H7 (cell line): ENCODE data around the gene TFF1. TPM values are rescaled to one million over a fixed set of nuclear protein-coding genes. Genes with fewer than 3 reads are reported as not detected.

Experiments used
- DNase-seq: peaks from one replicate; pipeline ENCODE4 v3.0.0; 2012
- H3K27me3 ChIP-seq: 2 replicates; pipeline ENCODE4 v1.6.0; 2011; ENCODE audit warnings: mild to moderate bottlenecking, low read length; ENCODE audit not compliant: control insufficient read depth, insufficient read depth
- H3K36me3 ChIP-seq: replicated peaks from 2 replicates; pipeline ENCODE4 v1.5.1; 2011; ENCODE audit warnings: low read length; ENCODE audit not compliant: control insufficient read depth, insufficient read depth
- H3K4me3 ChIP-seq: 2 replicates; pipeline ENCODE4 v1.5.1; 2011; ENCODE audit warnings: low read depth, mild to moderate bottlenecking, control low read depth, low read length, moderate library complexity; ENCODE audit not compliant: insufficient read depth
- total RNA-seq: library from RNA; depleted of rRNA; stranded (reverse); fragments of >200 nt; shearing (Covaris generic); gene quantifications from 2 replicates; pipeline ENCODE4 v1.2.3, GENCODE V29; 2014

TFF1 gene
- total RNA-seq, 1 experiment from 2014 or later: not detected

DNA sequence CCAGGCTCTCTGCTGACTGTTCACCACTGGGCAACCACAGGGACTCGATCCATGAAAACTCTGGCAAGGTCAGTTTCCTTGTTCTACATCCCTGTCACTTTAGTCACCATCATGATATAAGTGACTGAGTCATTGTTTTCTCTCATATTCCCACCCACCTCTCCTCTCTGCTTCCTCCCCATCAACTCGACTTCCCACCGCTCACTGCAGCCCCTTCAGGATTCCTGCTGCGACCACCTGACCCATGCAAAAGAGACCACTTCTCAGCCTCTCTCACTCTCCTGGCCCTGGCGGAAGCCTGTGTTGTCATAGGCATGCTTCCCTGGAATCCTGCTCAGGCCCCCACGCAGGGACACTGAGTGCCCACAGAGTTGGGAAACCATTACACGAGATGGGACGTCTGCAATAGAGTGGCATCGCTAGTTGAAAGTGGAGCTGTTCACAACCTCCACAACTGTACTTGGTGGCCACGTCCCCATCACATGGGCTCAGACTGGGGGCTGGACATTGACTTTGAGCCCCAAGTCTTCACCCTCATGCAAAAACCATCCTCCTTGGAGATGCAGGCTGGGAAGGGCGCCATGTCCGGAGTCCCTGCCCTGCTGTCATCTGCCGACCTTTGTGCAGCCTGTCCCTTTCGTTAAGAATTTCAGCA, 13.8 kb downstream of the TFF1 start:
- Histone ChIP-seq H3K36me3 (no peaks in the 10 kb centered on the region), H3K4me3 (no peak overlapping the region), H3K27me3 (no peaks in the 10 kb centered on the region)
- no peak for DNase-seq

DNA sequence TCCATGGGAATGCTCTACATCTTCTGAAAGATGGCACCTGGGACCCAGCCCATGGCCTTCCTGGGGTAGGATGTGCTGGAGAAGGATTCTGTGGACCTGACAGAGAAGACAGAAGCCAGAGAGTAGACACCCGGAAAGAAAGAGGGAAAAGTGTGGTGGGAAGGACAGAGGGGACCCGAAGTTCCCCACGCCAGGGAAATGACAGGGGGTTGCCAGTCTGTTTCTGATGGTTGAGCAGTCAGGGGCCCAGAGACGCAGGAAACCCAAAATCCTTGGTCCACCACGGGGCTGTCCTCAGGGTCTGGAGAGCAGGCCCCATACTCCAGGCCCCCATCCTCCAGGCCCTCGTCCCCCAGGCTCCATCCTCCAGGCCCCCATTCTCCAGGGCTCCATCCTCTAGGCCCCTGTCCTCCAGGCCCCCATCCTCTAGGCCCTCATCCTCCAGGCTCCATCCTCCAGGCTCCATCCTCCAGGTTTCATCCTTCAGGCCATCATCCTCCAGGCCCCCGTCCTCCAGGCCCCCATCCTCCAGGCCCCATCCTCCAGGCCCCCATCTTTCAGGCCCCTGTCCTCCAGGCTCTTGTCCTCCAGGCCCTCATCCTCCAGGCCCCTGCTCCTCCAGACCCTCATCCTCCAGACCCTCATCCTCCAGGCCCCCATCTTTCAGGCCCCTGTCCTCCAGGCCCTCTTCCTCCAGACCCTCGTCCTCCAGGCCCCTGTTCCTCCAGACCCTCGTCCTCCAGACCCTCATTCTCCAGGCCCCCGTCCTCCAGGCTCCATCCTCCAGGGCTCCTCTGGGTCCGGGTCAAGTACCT, 14.5 kb downstream of the TFF1 start:
- Histone ChIP-seq H3K4me3 (no peak overlapping the region), H3K36me3 (no peaks in the 10 kb centered on the region), H3K27me3 (no peaks in the 10 kb centered on the region)
- DNase-seq: no peak

- Histone ChIP-seq H3K4me3 (no peak within 1 kb of the TSS), H3K36me3 (no peaks in the 10 kb centered on the region), H3K27me3 (no peaks in the 10 kb centered on the region)
- DNase-seq: no peak
Measured at GRCh38 chr21:42350927-42351426, 15.4 kb downstream of the TFF1 start, which contains the start of gene TFF2. TSS of gene TFF2 (minus strand) at chr21:42350994. CDS start at chr21:42350957, 37 bp downstream.

DNA sequence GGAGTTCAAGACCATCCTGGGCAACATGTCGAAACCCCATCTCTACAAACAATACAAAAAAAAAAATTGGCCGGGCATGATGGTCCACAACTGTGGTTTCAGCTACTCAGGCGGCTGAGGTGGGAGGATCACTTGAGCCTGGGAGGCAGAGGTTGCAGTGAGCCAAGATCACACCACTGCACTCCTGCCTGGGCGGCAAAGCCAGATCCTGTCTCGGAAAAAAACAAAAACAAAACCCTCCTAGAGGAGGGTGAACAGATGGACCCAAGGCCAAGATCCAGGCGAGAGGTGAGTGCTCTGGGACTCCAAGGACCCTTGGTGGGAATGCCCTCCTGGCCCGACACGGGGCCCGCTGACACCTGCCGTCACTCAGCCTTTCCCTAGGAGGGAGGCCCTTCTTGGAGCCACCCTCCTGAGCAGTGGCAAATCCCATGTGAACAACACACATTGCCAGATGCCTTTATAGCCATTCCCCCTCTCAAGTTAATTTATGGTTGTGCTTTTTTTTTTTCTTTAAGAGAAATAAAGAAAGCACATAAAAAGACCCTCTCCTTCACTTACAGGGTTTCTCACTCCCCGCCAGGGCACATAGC, 15.9 kb downstream of the TFF1 start:
- Histone ChIP-seq H3K36me3 (no peaks in the 10 kb centered on the region), H3K4me3 (no peak overlapping the region), H3K27me3 (no peaks in the 10 kb centered on the region)
- DNase-seq: no peak

DNA sequence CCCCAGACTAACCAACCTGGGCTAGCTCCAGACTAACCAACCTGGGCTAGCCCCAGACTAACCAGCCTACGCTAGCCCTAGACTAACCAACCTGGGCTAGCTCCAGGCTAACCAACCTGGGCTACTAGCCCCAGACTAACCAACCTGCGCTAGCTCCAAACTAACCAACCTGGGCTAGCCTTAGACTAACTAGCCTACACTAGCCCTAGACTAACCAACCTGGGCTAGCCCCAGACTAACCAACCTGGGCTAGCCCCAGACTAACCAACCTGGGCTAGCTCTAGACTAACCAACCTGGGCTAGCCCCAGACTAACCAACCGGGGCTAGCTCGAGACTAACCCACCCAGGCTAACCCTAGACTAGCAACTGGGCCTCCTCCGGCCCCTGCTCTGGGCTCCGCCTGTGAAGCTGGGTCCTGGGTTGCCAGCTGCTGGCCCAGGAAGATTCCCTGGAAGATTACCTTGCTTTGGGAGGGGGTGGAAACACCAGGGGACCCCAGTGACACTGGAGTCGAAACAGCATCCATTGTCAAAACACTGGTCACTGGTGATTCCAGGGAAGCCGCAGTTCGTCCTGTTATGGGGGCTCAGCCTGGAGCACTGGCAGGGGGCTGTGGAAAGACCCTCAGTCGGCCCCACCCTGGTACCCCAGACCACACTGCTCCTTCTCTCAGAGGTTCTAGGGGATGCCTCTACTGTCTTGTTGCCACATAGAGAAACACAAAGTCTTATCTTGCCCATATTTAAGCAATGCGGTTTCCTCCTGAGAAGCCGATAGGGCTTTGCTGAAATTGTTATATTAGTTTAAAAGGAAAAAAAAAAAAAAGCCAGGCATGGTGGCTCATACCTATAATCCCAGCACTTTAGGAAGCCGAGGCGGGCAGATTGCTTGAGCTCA, 16.7 kb downstream of the TFF1 start:
- no peak for DNase-seq
- Histone ChIP-seq H3K27me3 (no peaks in the 10 kb centered on the region), H3K36me3 (no peaks in the 10 kb centered on the region), H3K4me3 (no peak overlapping the region)

- Histone ChIP-seq H3K27me3 (no peaks in the 10 kb centered on the region), H3K36me3 (no peaks in the 10 kb centered on the region), H3K4me3 (no peak overlapping the region)
- DNase-seq: no peak
Measured at GRCh38 chr21:42348762-42349161, 17.6 kb downstream of the TFF1 start.

DNA sequence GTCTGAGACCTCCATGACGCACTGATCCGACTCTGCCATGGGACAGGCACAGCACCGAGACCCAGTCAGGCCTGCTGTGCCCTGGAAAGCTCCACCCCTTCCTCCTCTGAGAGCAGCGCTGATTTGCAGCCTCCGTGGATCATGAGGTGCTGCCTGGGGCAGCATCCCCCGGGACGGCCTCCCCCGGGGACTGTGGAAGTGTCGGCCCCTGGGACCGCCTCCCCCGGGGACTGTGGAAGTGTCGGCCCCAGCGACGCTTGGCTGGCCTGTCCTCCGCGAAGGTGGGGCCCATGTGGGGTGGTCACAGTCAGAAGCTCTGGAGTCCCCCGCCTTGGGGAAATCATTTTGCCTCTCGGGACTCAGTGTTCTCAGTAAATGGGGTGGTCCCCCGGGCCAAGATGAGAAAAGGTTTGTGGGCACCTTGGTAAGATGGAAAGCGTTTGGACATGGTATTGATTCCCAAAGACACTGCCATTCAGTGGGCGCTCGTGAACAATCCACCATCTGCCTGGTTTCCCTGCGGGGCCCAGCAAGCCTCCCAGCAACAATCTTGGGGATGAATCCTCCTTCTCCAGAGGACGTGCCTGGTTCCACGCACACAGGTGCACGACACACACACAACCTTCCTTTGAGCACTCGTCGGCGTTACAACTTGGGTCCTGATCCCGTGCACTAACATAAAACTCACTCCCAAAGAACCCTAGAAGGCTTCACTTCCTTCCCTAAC, 18.6 kb downstream of the TFF1 start:
- Histone ChIP-seq H3K4me3 (no peak overlapping the region), H3K36me3 (no peaks in the 10 kb centered on the region), H3K27me3 (no peaks in the 10 kb centered on the region)
- no peak for DNase-seq

GRCh38 chr21:42346866-42347600, 19.3 kb downstream of the TFF1 start:
- H3K36me3 ChIP-seq: no peaks in the 10 kb centered on the region
- DNase-seq: no peak
- H3K4me3 ChIP-seq: no peak overlapping the region
- no peaks in the 10 kb centered on the region for H3K27me3 ChIP-seq

DNA sequence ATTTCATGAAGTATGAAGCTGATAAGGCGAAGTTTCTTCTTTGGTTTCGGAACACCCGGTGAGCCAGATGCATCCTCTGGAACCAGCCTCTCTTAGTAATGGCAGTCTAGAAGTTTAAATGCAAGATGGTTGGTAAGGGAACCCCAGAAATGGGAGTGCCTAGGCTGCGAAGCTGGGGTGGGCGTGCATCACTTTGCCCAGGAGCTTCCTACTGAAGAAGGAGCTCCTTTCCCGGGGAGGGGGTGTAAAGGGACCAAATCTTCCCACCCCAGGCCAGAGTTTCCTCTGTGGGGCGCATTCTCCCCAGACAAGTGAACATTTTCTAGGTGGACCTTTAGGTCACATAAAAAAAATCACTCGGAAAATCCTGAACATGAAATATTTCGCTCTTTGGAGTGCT, 19.9 kb downstream of the TFF1 start:
- no peaks in the 10 kb centered on the region for H3K36me3 ChIP-seq
- DNase-seq: no peak

DNA sequence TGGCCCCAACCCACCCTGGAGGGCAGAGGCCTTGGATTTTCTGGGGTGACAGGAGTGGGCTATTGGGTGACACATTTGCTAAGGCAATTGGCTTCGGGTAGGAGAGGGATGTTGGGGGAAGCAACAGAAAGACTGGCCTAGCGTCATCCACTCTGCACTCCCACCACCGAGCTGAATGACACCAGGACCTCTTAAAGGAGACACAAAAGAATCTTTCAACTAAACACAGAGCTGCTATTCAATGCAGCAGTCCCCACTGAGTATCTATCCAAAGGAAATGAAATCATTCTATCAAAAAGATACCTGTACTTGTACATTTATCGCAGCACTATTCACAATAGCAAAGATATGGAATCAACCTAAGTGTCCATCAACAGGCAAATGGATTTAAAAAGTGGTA, 21.7 kb downstream of the TFF1 start:
- no peaks in the 10 kb centered on the region for H3K27me3 ChIP-seq
- no peak overlapping the region for H3K4me3 ChIP-seq
- H3K36me3 ChIP-seq: no peaks in the 10 kb centered on the region
- DNase-seq: no peak

More for the DNA sequence above, 19.9 kb downstream of the TFF1 start:
- Histone ChIP-seq H3K27me3 (no peaks in the 10 kb centered on the region), H3K4me3 (no peak overlapping the region)

GRCh38 chr21:42343963-42344510, 22.3 kb downstream of the TFF1 start:
- DNase-seq: no peak
- Histone ChIP-seq H3K4me3 (no peak overlapping the region), H3K27me3 (no peaks in the 10 kb centered on the region), H3K36me3 (no peaks in the 10 kb centered on the region)

GRCh38 chr21:42343556-42343955, 22.8 kb downstream of the TFF1 start:
- no peak overlapping the region for H3K4me3 ChIP-seq
- H3K36me3 ChIP-seq: no peaks in the 10 kb centered on the region
- DNase-seq: no peak
- no peaks in the 10 kb centered on the region for H3K27me3 ChIP-seq

DNA sequence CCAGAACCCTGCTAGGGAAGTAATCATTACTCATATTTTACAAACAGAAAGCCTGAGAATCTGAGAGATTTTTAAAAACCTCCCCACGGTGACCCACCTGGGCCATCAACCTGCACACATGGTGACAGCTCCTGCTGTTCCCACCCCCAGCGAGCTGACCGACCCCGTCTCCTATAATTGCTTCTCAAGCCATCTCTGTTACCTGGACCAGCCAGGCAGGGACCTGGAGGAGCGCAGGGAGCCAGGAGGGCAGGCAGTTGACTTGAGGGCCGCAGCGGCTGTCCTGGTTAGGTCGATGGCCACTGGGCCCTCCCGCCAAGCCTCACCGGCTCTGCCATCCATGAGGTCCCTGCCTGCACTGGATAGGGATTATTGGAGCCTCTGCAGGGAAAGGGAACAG, 23.2 kb downstream of the TFF1 start:
- no peak for DNase-seq
- Histone ChIP-seq H3K27me3 (no peaks in the 10 kb centered on the region), H3K36me3 (no peaks in the 10 kb centered on the region), H3K4me3 (no peak overlapping the region)
